GM13977 (cell line): ENCODE data around the gene ERBB4.

ENCODE experiments used
- DNase-seq: peaks from one replicate; pipeline ENCODE4 v3.0.0; 2012; ENCODE audit warnings: low spot score
- CTCF ChIP-seq: IDR thresholded peaks from 2 replicates; pipeline ENCODE4 v1.5.1; 2012; ENCODE audit warnings: mild to moderate bottlenecking, control low read depth; ENCODE audit not compliant: insufficient read depth; ENCODE audit errors: extremely low read depth, missing control alignments
- in situ Hi-C: fragments of 300-500 bp; cut with MboI; formaldehyde crosslinking; loops from one replicate; pipeline ENCODE4 v1.12.0; 2022; ENCODE audit warnings: low sequenced_read_pairs, low pct_unique_long_range_greater_than_20kb, mixed read lengths, inconsistent platforms; ENCODE audit not compliant: unreplicated experiment

Gene ERBB4

GRCh38 chr2:211986313-211986712 lies 552.3 kb downstream of the ERBB4 start:
- no peak for TF ChIP-seq CTCF
- DNase-seq, result no peak
- in situ Hi-C loops, result no loop called here

GRCh38 chr2:211985393-211985792 lies 553.2 kb downstream of the ERBB4 start:
- no peak for TF ChIP-seq CTCF
- in situ Hi-C loops, result no loop called here

GRCh38 chr2:211982162-211982561 lies 556.4 kb downstream of the ERBB4 start:
- in situ Hi-C loops, result no loop called here
- no peak for DNase-seq
- TF ChIP-seq CTCF, result no peak

More at GRCh38 chr2:211985393-211985792, 553.2 kb downstream of the ERBB4 start:
- no peak for DNase-seq

GRCh38 chr2:211981451-211981850 lies 557.2 kb downstream of the ERBB4 start:
- DNase-seq, result no peak
- in situ Hi-C loops, result no loop called here
- no peak for TF ChIP-seq CTCF

GRCh38 chr2:211976076-211976475 lies 562.5 kb downstream of the ERBB4 start:
- TF ChIP-seq CTCF, result no peak
- DNase-seq, result no peak
- in situ Hi-C loops, result no loop called here

GRCh38 chr2:211967234-211967633 lies 571.4 kb downstream of the ERBB4 start:
- DNase-seq, result no peak
- no peak for TF ChIP-seq CTCF
- in situ Hi-C loops, result no loop called here

- in situ Hi-C loops, result no loop called here
These were observed 574.6 kb downstream of the ERBB4 start for GRCh38 chr2:211963969-211964368.

More at GRCh38 chr2:211963969-211964368, 574.6 kb downstream of the ERBB4 start:
- TF ChIP-seq CTCF, result no peak
- no peak for DNase-seq
